H1 (cell line): ENCODE results near the gene SEMA4F. TPM values are rescaled to one million over a fixed set of nuclear protein-coding genes. Genes with fewer than 3 reads are reported as not detected.

Experiments
- CTCF ChIA-PET: fragments of 300-600 bp; sonication (Branson Sonifier 250); formaldehyde crosslinking; loops from one replicate; lab custom pipeline; 2021; ENCODE audit not compliant: partially characterized antibody; lab: Charles Lee
- POLR2A ChIA-PET: fragments of 300-600 bp; sonication (Branson Sonifier 250); formaldehyde crosslinking; loops from one replicate; lab custom pipeline; 2021; ENCODE audit warnings: inconsistent platforms; ENCODE audit not compliant: partially characterized antibody; lab: Charles Lee
- DNase-seq, 2 experiments: peaks; one replicate each; pipeline versions ENCODE4 v3.0.0 to v3.0.0-alpha.2; 2010 to 2022; ENCODE audit warnings: low spot score in 2 of 2, low read depth in 1 of 2, mixed read lengths in 1 of 2
- FAIRE-seq: peaks from 2 replicates; lab custom pipeline; 2011; peaks lifted over from hg19 to GRCh38; lab: Jason Lieb, UNC
- H2AFZ ChIP-seq: 2 replicates; pipeline ENCODE4 v1.8.1; 2012; ENCODE audit warnings: low read length, inconsistent platforms
- H2AK5ac ChIP-seq: 2 replicates; pipeline ENCODE4 v1.6.1; 2013; ENCODE audit warnings: low read depth, low read length
- H2BK120ac ChIP-seq: replicated peaks from 2 replicates; pipeline ENCODE3; 2013; ENCODE audit warnings: low read depth, low read length, inconsistent platforms
- H2BK12ac ChIP-seq: 2 replicates; pipeline ENCODE4 v1.6.1; 2013; ENCODE audit warnings: low read depth, low read length
- H2BK15ac ChIP-seq: 2 replicates; pipeline ENCODE4 v1.6.1; 2013; ENCODE audit warnings: low read length
- H2BK20ac ChIP-seq: 2 replicates; pipeline ENCODE4 v1.6.1; 2013; ENCODE audit warnings: low read length
- H2BK5ac ChIP-seq: 2 replicates; pipeline ENCODE4 v1.6.1; 2013; ENCODE audit warnings: low read depth, low read length
- H3K14ac ChIP-seq: 2 replicates; pipeline ENCODE4 v1.6.1; 2013; ENCODE audit warnings: inconsistent platforms; ENCODE audit not compliant: insufficient read length
- H3K18ac ChIP-seq: 2 replicates; pipeline ENCODE4 v1.6.1; 2013; ENCODE audit warnings: low read length; ENCODE audit errors: extremely low read depth
- H3K23ac ChIP-seq: 2 replicates; pipeline ENCODE4 v1.6.1; 2013; ENCODE audit warnings: inconsistent platforms; ENCODE audit not compliant: insufficient read length
- H3K23me2 ChIP-seq: 2 replicates; pipeline ENCODE4 v1.6.1; 2013; ENCODE audit warnings: low read depth, low read length
- H3K27ac ChIP-seq: 2 replicates; pipeline ENCODE4 v1.6.1; 2011; ENCODE audit warnings: low read depth, low read length, inconsistent platforms
- H3K27me3 ChIP-seq, 4 experiments: replicated peaks in 1 of 4; 1 replicate in 1 of 4; 2 replicates in 3 of 4; pipeline versions ENCODE4 v1.6.1 to v1.8.1; 2011 to 2013; ENCODE audit warnings: low read length in 3 of 4, mild to moderate bottlenecking in 3 of 4, inconsistent platforms in 2 of 4, mixed read lengths in 2 of 4, moderate library complexity in 1 of 4; ENCODE audit not compliant: control insufficient read depth in 3 of 4, insufficient read depth in 3 of 4; ENCODE audit errors: extremely low read depth in 1 of 4
- H3K36me3 ChIP-seq, 4 experiments: 2 replicates each; pipeline versions ENCODE4 v1.6.1 to v1.8.1; 2011 to 2013; ENCODE audit warnings: mild to moderate bottlenecking in 4 of 4, low read length in 3 of 4, moderate library complexity in 2 of 4, control low read depth in 1 of 4, inconsistent platforms in 1 of 4; ENCODE audit not compliant: insufficient read depth in 4 of 4, control insufficient read depth in 2 of 4
- H3K4ac ChIP-seq: replicated peaks from 2 replicates; pipeline ENCODE3; 2013; ENCODE audit warnings: low read length, low read depth, mixed read lengths, inconsistent platforms; ENCODE audit not compliant: insufficient read length
- H3K4me1 ChIP-seq, 4 experiments: replicated peaks in 1 of 4; 1 replicate in 1 of 4; 2 replicates in 3 of 4; pipeline versions ENCODE4 v1.6.1 to v1.8.1; 2011 to 2013; ENCODE audit warnings: low read length in 3 of 4, inconsistent platforms in 2 of 4, mixed read lengths in 1 of 4; ENCODE audit not compliant: insufficient read depth in 4 of 4, control insufficient read depth in 3 of 4
- H3K4me2 ChIP-seq, 2 experiments: 2 replicates each; pipeline versions ENCODE4 v1.6.1 to v1.8.1; 2011 to 2013; ENCODE audit warnings: low read depth in 2 of 2, low read length in 2 of 2, control low read depth in 1 of 2, inconsistent platforms in 1 of 2, mild to moderate bottlenecking in 1 of 2; ENCODE audit not compliant: insufficient read depth in 1 of 2
- H3K4me3 ChIP-seq, 4 experiments: fragments of 200-600, 300-600 bp in 1 of 4; sonication (generic), shearing (Covaris generic), sonication (Bioruptor Twin) in 1 of 4; 2 replicates each; pipeline versions ENCODE4 v1.5.1 to v1.8.1; 2011 to 2016; ENCODE audit warnings: low read length in 4 of 4, low read depth in 3 of 4, control low read depth in 2 of 4, inconsistent platforms in 2 of 4, mild to moderate bottlenecking in 2 of 4, mixed read lengths in 1 of 4, moderate library complexity in 1 of 4; ENCODE audit not compliant: insufficient read depth in 2 of 4; ENCODE audit errors: extremely low read depth in 1 of 4
- H3K56ac ChIP-seq: replicated peaks from 2 replicates; pipeline ENCODE3; 2013; ENCODE audit warnings: low read depth, mild to moderate bottlenecking, mixed read lengths, low read length, inconsistent platforms; ENCODE audit not compliant: insufficient read length
- H3K79me1 ChIP-seq: 2 replicates; pipeline ENCODE4 v1.6.1; 2013; ENCODE audit warnings: low read depth, low read length, control low read depth
- H3K79me2 ChIP-seq, 2 experiments: 2 replicates each; pipeline versions ENCODE4 v1.6.1 to v1.8.1; 2012 to 2013; ENCODE audit warnings: low read length in 2 of 2, mild to moderate bottlenecking in 2 of 2, inconsistent platforms in 1 of 2; ENCODE audit not compliant: insufficient read depth in 2 of 2, control insufficient read depth in 1 of 2
- H3K9ac ChIP-seq, 4 experiments: replicated peaks in 1 of 4; 1 replicate in 1 of 4; 2 replicates in 3 of 4; pipeline versions ENCODE4 v1.6.1 to v1.8.1; 2011 to 2013; ENCODE audit warnings: low read depth in 3 of 4, low read length in 3 of 4, control low read depth in 2 of 4, mild to moderate bottlenecking in 2 of 4, moderate library complexity in 2 of 4, inconsistent platforms in 1 of 4; ENCODE audit errors: extremely low read depth in 1 of 4
- H3K9me3 ChIP-seq, 2 experiments: 2 replicates each; pipeline versions ENCODE4 v1.6.1 to v1.8.1; 2012 to 2013; ENCODE audit warnings: mild to moderate bottlenecking in 2 of 2, moderate library complexity in 2 of 2, control low read depth in 1 of 2, inconsistent platforms in 1 of 2, low read depth in 1 of 2, low read length in 1 of 2, mixed read lengths in 1 of 2; ENCODE audit not compliant: insufficient read depth in 2 of 2
- H4K20me1 ChIP-seq, 2 experiments: replicated peaks in 1 of 2; 2 replicates each; pipeline versions ENCODE3 to v1.8.1; 2011 to 2013; ENCODE audit warnings: inconsistent platforms in 2 of 2, low read length in 2 of 2, mild to moderate bottlenecking in 1 of 2; ENCODE audit not compliant: insufficient read depth in 2 of 2, control insufficient read depth in 1 of 2
- H4K5ac ChIP-seq: 2 replicates; pipeline ENCODE4 v1.6.1; 2013; ENCODE audit warnings: low read length, low read depth, mixed read lengths, inconsistent platforms; ENCODE audit not compliant: insufficient read length
- H4K8ac ChIP-seq: 2 replicates; pipeline ENCODE4 v1.8.0; 2013; ENCODE audit warnings: mild to moderate bottlenecking, moderate library complexity, low read length, inconsistent platforms; ENCODE audit not compliant: insufficient read depth; ENCODE audit errors: extremely low read depth
- H4K91ac ChIP-seq: replicated peaks from 2 replicates; pipeline ENCODE3; 2013; ENCODE audit warnings: low read length, mixed read lengths, inconsistent platforms; ENCODE audit not compliant: insufficient read length
- CEBPB ChIP-seq: IDR thresholded peaks from 2 replicates; pipeline ENCODE4 v1.6.1; 2012; ENCODE audit warnings: low read depth, low read length
- CHD2 ChIP-seq: IDR thresholded peaks from 2 replicates; pipeline ENCODE4 v1.6.1; 2012; ENCODE audit warnings: low read length, improper control_type of control experiment
- EZH2 ChIP-seq: fragments of 200-600 bp; sonication (generic); IDR thresholded peaks from 2 replicates; pipeline ENCODE4 v1.7.1; 2012; ENCODE audit warnings: low read depth, mild to moderate bottlenecking, moderate library complexity, low read length, inconsistent platforms; ENCODE audit not compliant: severe bottlenecking
- GABPA ChIP-seq: IDR thresholded peaks from 2 replicates; pipeline ENCODE4 v1.6.1; 2011; ENCODE audit warnings: mild to moderate bottlenecking, low read length, moderate library complexity, borderline replicate concordance; ENCODE audit not compliant: insufficient read depth
- HDAC2 ChIP-seq, 2 experiments: fragments of 300-600 bp in 1 of 2; sonication (generic) in 1 of 2; IDR thresholded peaks; 2 replicates each; pipeline ENCODE4 v1.6.1; 2011 to 2012; ENCODE audit warnings: low read depth in 2 of 2, low read length in 2 of 2, mild to moderate bottlenecking in 2 of 2, moderate library complexity in 2 of 2, borderline replicate concordance in 1 of 2, inconsistent platforms in 1 of 2
- JUN ChIP-seq: IDR thresholded peaks from 2 replicates; pipeline ENCODE4 v1.6.1; 2011; ENCODE audit warnings: low read depth, mild to moderate bottlenecking, improper control_type of control experiment, low read length
- RAD21 ChIP-seq, 2 experiments: IDR thresholded peaks in 1 of 2; conservative IDR thresholded peaks in 1 of 2; 2 replicates each; pipeline ENCODE4 v1.6.1; 2011; ENCODE audit warnings: low read depth in 2 of 2, low read length in 2 of 2, improper control_type of control experiment in 1 of 2, inconsistent platforms in 1 of 2, mild to moderate bottlenecking in 1 of 2, moderate library complexity in 1 of 2
- RNF2 ChIP-seq: fragments of 200-900, 300-1000 bp; sonication (generic); IDR thresholded peaks from 2 replicates; pipeline ENCODE4 v1.7.1; 2016; ENCODE audit warnings: borderline replicate concordance, low read depth, mild to moderate bottlenecking, antibody characterized with exemption, low read length; ENCODE audit not compliant: poor library complexity, severe bottlenecking; ENCODE audit errors: missing control alignments
- SP2 ChIP-seq: IDR thresholded peaks from 2 replicates; pipeline ENCODE4 v1.6.1; 2012; ENCODE audit warnings: mild to moderate bottlenecking, low read length, inconsistent platforms
- SP4 ChIP-seq: IDR thresholded peaks from 2 replicates; pipeline ENCODE4 v1.6.1; 2012; ENCODE audit warnings: low read length, inconsistent platforms
- TEAD4 ChIP-seq: IDR thresholded peaks from 2 replicates; pipeline ENCODE4 v1.6.1; 2012; ENCODE audit warnings: low read depth, low read length, inconsistent platforms, mixed read lengths
- WGBS, 2 experiments: shearing (Covaris generic) in 1 of 2; methylation state at CpG; one replicate each; pipeline versions ENCODE4 v1.1.6 to v1.1.7; 2013 to 2015; ENCODE audit warnings: low lambda C conversion rate in 2 of 2, mixed read lengths in 2 of 2, inconsistent platforms in 1 of 2, low coverage in 1 of 2, missing lambda C conversion rate in 1 of 2; ENCODE audit not compliant: insufficient replicate concordance in 2 of 2, insufficient coverage in 1 of 2, insufficient read length in 1 of 2; ENCODE audit errors: extremely low coverage in 1 of 2, missing lambda C conversion rate in 1 of 2; 5-methylcytosine and 5-hydroxymethylcytosine counted together
- polyA plus RNA-seq, 7 experiments: library from polyadenylated mRNA; depleted of rRNA in 3 of 7; stranded (reverse) in 5 of 7; unstranded in 2 of 7; fragments of >200 nt in 5 of 7; fragments of 200-250 nt in 2 of 7; gene quantifications; 1 replicate in 5 of 7; 2 replicates in 1 of 7; 4 replicates in 1 of 7; pipeline versions ENCODE4 v1.2.1 to v1.2.3, GENCODE V29; 2011 to 2013; ENCODE audit warnings: missing spikeins in 2 of 7, mixed read lengths in 2 of 7
- total RNA-seq: library from RNA; stranded (reverse); fragmentation: NEBNext Ultra II Directional; extraction: Animal tissue kit (Norgen Biotek cat#: 25700); gene quantifications from 2 replicates; pipeline ENCODE4 v1.2.1, GENCODE V29; 2021
- TF ChIP-seq, protein P1 (sequence below): IDR thresholded peaks from 2 replicates; pipeline ENCODE4 v1.6.1; 2011; ENCODE audit warnings: low read length, improper control_type of control experiment

SEMA4F gene
- total and polyA plus RNA-seq, 2 of the 8 experiments (the other 6 are each of a cell fraction or from before 2014, with no cell fraction given), result 3.3 to 3.4 TPM

GRCh38 chr2:74728842-74729241, 74.8 kb downstream of the SEMA4F start:
- H3K27me3 ChIP-seq, result no peaks in the 10 kb centered on the region
- H3K79me2 ChIP-seq, result no peaks in the 10 kb centered on the region
- no peaks in the 10 kb centered on the region for H4K20me1 ChIP-seq
- DNase-seq (no peak), FAIRE-seq (no peak)
- WGBS, 2 experiments, result 81% methylated on average over 2 of the region's 2 CpGs; no CpG with 5 or more reads in 1 of the 2 experiments
- no peak overlapping the region for H4K91ac ChIP-seq
- CTCF ChIA-PET, result interaction anchor here (1.5 to 7.1 kb wide), 2 partner anchors 15 to 34 kb away, joined by 4 to 43 read pairs; no protein-coding TSS in a partner anchor
- no peak overlapping the region for H4K5ac ChIP-seq
- H2BK12ac ChIP-seq, result no peak overlapping the region
- H3K79me1 ChIP-seq, result no peaks in the 10 kb centered on the region
- no peaks in the 10 kb centered on the region for H3K23me2 ChIP-seq
- H3K4me2 ChIP-seq, result no peak overlapping the region
- POLR2A ChIA-PET, result no interaction called here
- H2BK15ac ChIP-seq, result no peak overlapping the region
- no peak overlapping the region for H2BK120ac ChIP-seq
- no peak overlapping the region for H2AK5ac ChIP-seq
- H3K4me3 ChIP-seq, result no peak overlapping the region
- H3K36me3 ChIP-seq, result no peaks in the 10 kb centered on the region
- no peak overlapping the region for H2BK5ac ChIP-seq
- no peak overlapping the region for H3K27ac ChIP-seq
- no peak overlapping the region for H3K9ac ChIP-seq
- H3K14ac ChIP-seq, result no peak overlapping the region
- H4K8ac ChIP-seq, result no peak overlapping the region
- H3K4ac ChIP-seq, result no peak overlapping the region
- no peak overlapping the region for H2BK20ac ChIP-seq
- H3K23ac ChIP-seq, result no peak overlapping the region
- H2AFZ ChIP-seq, result no peak overlapping the region
- H3K56ac ChIP-seq, result no peak overlapping the region
- H3K9me3 ChIP-seq, result no peaks in the 10 kb centered on the region
- H3K18ac ChIP-seq, result no peak overlapping the region
- no peaks in the 10 kb centered on the region for H3K4me1 ChIP-seq
- TF ChIP-seq CHD2 (no peak), JUN (no peak), EZH2 (no peak), CEBPB (no peak), HDAC2 (IDR thresholded peaks at IDR 0.05; ENCODE audit: borderline replicate concordance in 1 of 2, low read depth in 2 of 2, low read length in 2 of 2) (no peak), RAD21 (IDR thresholded peaks at IDR 0.05 in 1 of 2, conservative IDR thresholded peaks at IDR 0.05 in 1 of 2; ENCODE audit: low read depth in 2 of 2, low read length in 2 of 2) (no peak), SP2 (no peak), SP4 (no peak), TEAD4 (no peak), RNF2 (no peak), GABPA (no peak)
- TF ChIP-seq, protein P1, sequence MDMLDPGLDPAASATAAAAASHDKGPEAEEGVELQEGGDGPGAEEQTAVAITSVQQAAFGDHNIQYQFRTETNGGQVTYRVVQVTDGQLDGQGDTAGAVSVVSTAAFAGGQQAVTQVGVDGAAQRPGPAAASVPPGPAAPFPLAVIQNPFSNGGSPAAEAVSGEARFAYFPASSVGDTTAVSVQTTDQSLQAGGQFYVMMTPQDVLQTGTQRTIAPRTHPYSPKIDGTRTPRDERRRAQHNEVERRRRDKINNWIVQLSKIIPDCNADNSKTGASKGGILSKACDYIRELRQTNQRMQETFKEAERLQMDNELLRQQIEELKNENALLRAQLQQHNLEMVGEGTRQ, result no peak
